Bone marrow (tissue), 2 donors: ENCODE data around the gene CIZ1.

Experiments used
- DNase-seq, 2 donors: peaks; one replicate each; lab custom pipeline; 2025; lab: John Stamatoyannopoulos, UW

CIZ1 gene

GRCh38 chr9:128214571-128215490 is 23.5 kb upstream of the CIZ1 start:
- no peak for DNase-seq

- no peak for DNase-seq
These were observed 22.6 kb upstream of the CIZ1 start for GRCh38 chr9:128213746-128214497.

GRCh38 chr9:128211981-128212281 is 20.6 kb upstream of the CIZ1 start:
- DNase-seq: no peak

GRCh38 chr9:128211186-128211980 is 20.0 kb upstream of the CIZ1 start:
- DNase-seq: no peak

GRCh38 chr9:128208946-128209669 is 17.7 kb upstream of the CIZ1 start:
- DNase-seq: no peak

GRCh38 chr9:128208386-128208785 is 17.0 kb upstream of the CIZ1 start:
- no peak for DNase-seq

- DNase-seq: no peak
These were observed 15.8 kb upstream of the CIZ1 start for GRCh38 chr9:128206916-128207910.

GRCh38 chr9:128206484-128206883 is 15.1 kb upstream of the CIZ1 start:
- no peak for DNase-seq

GRCh38 chr9:128205296-128205944 is 14.0 kb upstream of the CIZ1 start:
- DNase-seq: no peak

GRCh38 chr9:128204858-128205257 is 13.5 kb upstream of the CIZ1 start:
- no peak for DNase-seq

- DNase-seq: peak; percentile 9 to 24
These were observed 12.6 kb upstream of the CIZ1 start for GRCh38 chr9:128203707-128204551.

GRCh38 chr9:128203024-128203706 is 11.8 kb upstream of the CIZ1 start, which contains the start of gene DNM1:
TSS of gene DNM1 (plus strand) at chr9:128203379. CDS start at chr9:128203471, 92 bp downstream.
- DNase-seq: peak; percentile 52 to 58

GRCh38 chr9:128202648-128203023 is 11.3 kb upstream of the CIZ1 start:
- no peak for DNase-seq

- DNase-seq: no peak
These were observed 10.3 kb upstream of the CIZ1 start for GRCh38 chr9:128201441-128202369.

GRCh38 chr9:128193469-128194096 is 2.2 kb upstream of the CIZ1 start:
- DNase-seq: no peak

- DNase-seq: no peak
These were observed 1.4 kb upstream of the CIZ1 start for GRCh38 chr9:128192601-128193371.
